ENCODE data around the gene CDH13.

DNA sequence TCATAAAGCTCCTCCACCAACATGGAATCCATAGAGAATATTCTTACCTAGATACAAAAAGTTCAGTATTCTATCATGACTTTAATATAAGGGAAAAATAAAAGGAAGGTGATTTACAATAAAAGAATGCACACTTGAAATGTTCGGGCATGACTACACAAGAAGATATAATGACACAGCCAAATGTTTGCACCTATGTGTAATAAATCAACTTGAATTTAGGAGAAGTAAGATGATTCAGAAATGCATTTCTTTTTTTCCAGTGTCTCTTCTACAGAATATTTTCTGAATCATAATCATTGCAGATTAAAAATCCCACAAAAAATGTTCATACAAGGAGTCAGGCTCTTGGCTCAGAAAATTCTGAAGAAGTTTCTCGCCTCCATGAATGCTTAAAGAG is 777.0 kb downstream of the CDH13 start:
- TF ChIP-seq, protein P1, sequence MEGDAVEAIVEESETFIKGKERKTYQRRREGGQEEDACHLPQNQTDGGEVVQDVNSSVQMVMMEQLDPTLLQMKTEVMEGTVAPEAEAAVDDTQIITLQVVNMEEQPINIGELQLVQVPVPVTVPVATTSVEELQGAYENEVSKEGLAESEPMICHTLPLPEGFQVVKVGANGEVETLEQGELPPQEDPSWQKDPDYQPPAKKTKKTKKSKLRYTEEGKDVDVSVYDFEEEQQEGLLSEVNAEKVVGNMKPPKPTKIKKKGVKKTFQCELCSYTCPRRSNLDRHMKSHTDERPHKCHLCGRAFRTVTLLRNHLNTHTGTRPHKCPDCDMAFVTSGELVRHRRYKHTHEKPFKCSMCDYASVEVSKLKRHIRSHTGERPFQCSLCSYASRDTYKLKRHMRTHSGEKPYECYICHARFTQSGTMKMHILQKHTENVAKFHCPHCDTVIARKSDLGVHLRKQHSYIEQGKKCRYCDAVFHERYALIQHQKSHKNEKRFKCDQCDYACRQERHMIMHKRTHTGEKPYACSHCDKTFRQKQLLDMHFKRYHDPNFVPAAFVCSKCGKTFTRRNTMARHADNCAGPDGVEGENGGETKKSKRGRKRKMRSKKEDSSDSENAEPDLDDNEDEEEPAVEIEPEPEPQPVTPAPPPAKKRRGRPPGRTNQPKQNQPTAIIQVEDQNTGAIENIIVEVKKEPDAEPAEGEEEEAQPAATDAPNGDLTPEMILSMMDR (IDR thresholded peaks at IDR 0.05; ENCODE audit: low read depth, low read length, poor library complexity, severe bottlenecking) = no peak
- no peak for TF ChIP-seq EZH2phosphoT487 (IDR thresholded peaks at IDR 0.05; ENCODE audit: borderline replicate concordance, low read length)

Measured in DOHH2 (cell line).